22Rv1 (cell line): ENCODE data around the gene FXYD6.

Experiments
- H3K27ac ChIP-seq: fragments of 450-650 bp; 2 replicates; pipeline ENCODE4 v1.5.1; 2017
- ZFX ChIP-seq: fragments of 450-650 bp; IDR thresholded peaks from 2 replicates; pipeline ENCODE4 v1.6.1; 2017; ENCODE audit warnings: antibody characterized with exemption, borderline replicate concordance
- TF ChIP-seq, protein P1 (sequence below): fragments of 450-650 bp; IDR thresholded peaks from 2 replicates; pipeline ENCODE4 v1.5.1; 2017; ENCODE audit warnings: mild to moderate bottlenecking

Gene FXYD6

GRCh38 chr11:117898059-117898458 lies 21.6 kb upstream of the FXYD6 start:
- TF ChIP-seq, protein P1, sequence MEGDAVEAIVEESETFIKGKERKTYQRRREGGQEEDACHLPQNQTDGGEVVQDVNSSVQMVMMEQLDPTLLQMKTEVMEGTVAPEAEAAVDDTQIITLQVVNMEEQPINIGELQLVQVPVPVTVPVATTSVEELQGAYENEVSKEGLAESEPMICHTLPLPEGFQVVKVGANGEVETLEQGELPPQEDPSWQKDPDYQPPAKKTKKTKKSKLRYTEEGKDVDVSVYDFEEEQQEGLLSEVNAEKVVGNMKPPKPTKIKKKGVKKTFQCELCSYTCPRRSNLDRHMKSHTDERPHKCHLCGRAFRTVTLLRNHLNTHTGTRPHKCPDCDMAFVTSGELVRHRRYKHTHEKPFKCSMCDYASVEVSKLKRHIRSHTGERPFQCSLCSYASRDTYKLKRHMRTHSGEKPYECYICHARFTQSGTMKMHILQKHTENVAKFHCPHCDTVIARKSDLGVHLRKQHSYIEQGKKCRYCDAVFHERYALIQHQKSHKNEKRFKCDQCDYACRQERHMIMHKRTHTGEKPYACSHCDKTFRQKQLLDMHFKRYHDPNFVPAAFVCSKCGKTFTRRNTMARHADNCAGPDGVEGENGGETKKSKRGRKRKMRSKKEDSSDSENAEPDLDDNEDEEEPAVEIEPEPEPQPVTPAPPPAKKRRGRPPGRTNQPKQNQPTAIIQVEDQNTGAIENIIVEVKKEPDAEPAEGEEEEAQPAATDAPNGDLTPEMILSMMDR = no peak
- H3K27ac ChIP-seq = no peak overlapping the region

DNA sequence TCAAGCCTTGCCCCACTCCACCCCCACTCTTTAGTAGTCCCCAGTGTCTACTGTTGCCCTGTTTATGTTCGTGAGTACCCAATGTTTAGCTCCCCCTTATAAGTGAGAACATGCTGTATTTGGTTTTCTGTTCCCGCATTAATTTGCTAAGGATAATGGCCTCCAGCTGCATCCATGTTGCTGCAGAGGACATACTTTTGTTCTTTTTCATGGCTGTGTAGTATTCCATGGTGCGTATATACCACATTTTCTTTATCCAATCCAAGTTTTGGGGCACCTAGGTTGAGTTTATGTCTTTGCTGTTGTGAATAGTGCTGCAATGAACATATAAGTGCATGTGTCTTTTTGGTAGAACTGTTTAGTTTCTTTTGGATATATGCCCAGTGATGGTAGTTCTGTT lies 16.2 kb upstream of the FXYD6 start:
- H3K27ac ChIP-seq = no peak overlapping the region
- TF ChIP-seq ZFX = no peak
- TF ChIP-seq, protein P1 = no peak

- TF ChIP-seq ZFX = no peak
- TF ChIP-seq, protein P1 = no peak
- no peak overlapping the region for H3K27ac ChIP-seq
Measured at GRCh38 chr11:117891362-117891761, 14.9 kb upstream of the FXYD6 start.

DNA sequence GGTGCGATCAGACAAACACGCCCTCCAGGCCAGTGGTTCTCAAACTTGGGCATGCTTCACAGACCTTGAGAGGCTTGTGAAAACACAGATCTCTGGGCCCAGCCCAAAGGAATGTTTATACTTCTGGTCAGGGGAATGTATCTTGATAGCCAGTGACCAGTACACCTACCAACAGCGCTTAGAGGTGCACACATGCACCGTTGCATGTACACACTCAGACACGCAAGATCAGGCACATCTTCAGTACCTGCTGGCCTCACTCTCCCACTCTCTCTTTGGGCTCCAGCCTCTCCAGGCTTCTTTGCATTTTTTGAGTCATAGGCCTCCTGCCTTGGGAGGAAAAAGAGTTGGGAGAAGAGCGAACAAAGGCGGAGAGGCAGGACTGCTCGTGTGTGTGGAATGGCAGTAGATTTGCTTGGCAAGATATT lies 11.7 kb upstream of the FXYD6 start:
- no peak overlapping the region for H3K27ac ChIP-seq
- no peak for TF ChIP-seq ZFX
- TF ChIP-seq, protein P1 = no peak

- TF ChIP-seq, protein P1 = no peak
- no peak for TF ChIP-seq ZFX
- no peak overlapping the region for H3K27ac ChIP-seq
Measured at GRCh38 chr11:117887431-117888138, 11.1 kb upstream of the FXYD6 start.

DNA sequence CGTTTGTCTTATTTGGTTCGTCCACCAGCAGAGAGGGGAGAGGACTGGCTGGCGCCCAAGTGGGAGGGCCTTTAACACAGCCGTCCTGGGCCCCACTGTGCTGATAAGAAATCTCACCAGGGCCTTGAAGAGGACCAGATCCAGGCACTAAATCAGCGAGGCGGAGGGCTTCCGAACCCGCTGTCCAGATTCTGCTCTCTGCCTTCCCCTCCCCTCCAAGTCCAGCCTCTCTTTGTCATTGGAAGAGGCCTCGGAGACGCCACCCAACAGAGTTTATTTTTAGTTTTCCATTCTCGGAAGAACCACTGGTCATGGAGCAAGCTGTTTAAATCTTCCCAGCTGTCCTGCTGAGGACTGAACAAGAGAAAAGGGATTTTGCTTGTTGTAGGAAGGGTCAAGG lies 9.3 kb upstream of the FXYD6 start:
- H3K27ac ChIP-seq = no peak overlapping the region
- no peak for TF ChIP-seq ZFX
- TF ChIP-seq, protein P1 = no peak

GRCh38 chr11:117884994-117885393 lies 8.5 kb upstream of the FXYD6 start:
- no peak overlapping the region for H3K27ac ChIP-seq
- TF ChIP-seq, protein P1 = no peak
- no peak for TF ChIP-seq ZFX
